Measurements from ENCODE around the gene MOCS3. TPM values are rescaled to one million over a fixed set of nuclear protein-coding genes. Genes with fewer than 3 reads are reported as not detected.

The MOCS3 gene
- total RNA-seq, 6 donors from 2014 or later, result 1.6 to 5.3 (median 4.4) TPM

DNA sequence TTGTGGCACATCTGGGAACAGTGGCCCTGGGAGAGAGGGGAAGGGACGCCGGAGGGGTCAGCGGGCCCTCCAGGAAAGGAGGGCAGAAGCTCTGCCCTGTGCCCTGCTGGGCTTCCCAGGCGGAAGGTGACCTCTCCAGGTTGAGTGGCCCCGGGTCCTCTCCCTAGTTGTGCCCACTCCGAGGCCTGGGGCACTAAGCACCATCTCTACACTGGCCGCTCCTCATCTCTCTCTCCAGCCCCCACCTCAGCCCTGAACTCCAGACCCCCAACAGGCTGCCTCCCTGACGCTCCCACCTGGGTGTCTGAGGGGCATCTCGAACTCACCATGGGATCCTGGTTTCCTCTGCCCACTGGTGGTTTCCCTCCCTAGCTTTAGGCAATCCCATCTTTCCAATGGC lies 46.2 kb downstream of the MOCS3 start:
- no peaks in the 10 kb centered on the region for H3K27me3 ChIP-seq
- no peak for ATAC-seq (ENCODE audit: low FRiP score in 2 of 2)
- no peaks in the 10 kb centered on the region for H3K9me3 ChIP-seq
- DNase-seq, result no peak
- WGBS, 2 donors, result 89 to 91% methylated on average over 9 of the region's 9 CpGs
- H3K27ac ChIP-seq, result no peak overlapping the region
- TF ChIP-seq POLR2AphosphoS5 (IDR thresholded peaks at IDR 0.05) (no peak), POLR2A (IDR thresholded peaks at IDR 0.05) (no peak), EP300 (IDR thresholded peaks at IDR 0.05) (no peak)
- TF ChIP-seq, protein P1, sequence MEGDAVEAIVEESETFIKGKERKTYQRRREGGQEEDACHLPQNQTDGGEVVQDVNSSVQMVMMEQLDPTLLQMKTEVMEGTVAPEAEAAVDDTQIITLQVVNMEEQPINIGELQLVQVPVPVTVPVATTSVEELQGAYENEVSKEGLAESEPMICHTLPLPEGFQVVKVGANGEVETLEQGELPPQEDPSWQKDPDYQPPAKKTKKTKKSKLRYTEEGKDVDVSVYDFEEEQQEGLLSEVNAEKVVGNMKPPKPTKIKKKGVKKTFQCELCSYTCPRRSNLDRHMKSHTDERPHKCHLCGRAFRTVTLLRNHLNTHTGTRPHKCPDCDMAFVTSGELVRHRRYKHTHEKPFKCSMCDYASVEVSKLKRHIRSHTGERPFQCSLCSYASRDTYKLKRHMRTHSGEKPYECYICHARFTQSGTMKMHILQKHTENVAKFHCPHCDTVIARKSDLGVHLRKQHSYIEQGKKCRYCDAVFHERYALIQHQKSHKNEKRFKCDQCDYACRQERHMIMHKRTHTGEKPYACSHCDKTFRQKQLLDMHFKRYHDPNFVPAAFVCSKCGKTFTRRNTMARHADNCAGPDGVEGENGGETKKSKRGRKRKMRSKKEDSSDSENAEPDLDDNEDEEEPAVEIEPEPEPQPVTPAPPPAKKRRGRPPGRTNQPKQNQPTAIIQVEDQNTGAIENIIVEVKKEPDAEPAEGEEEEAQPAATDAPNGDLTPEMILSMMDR (IDR thresholded peaks at IDR 0.05), result no peak
- no peak overlapping the region for H3K4me3 ChIP-seq
- H3K4me1 ChIP-seq, result no peaks in the 10 kb centered on the region
- H3K36me3 ChIP-seq, result no peaks in the 10 kb centered on the region

DNA sequence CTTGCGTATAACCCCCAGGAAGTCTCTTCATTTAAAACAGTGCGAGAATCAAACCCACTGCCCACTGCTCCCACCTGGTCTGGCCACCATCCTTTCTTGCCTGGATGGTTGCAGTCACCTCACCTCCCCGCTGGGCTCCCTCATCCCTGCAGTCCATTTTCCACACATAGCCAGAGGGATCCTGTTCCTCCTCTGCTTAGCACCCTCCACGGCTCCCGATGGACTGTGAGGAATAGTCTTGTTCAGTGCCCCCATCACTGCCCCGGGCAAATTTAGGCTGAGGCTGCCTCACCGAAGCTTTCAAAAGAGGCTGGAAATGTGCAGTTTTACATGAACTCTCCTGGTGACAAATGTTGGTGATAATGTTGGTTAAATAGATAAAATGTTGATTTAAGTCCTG lies 46.6 kb downstream of the MOCS3 start:
- H3K27ac ChIP-seq, result no peak overlapping the region
- H3K36me3 ChIP-seq, result no peaks in the 10 kb centered on the region
- H3K4me3 ChIP-seq, result no peak overlapping the region
- TF ChIP-seq, protein P1 (IDR thresholded peaks at IDR 0.05), result no peak
- no peak for TF ChIP-seq POLR2AphosphoS5 (IDR thresholded peaks at IDR 0.05)
- no peak for TF ChIP-seq EP300 (IDR thresholded peaks at IDR 0.05)
- no peak for TF ChIP-seq POLR2A (IDR thresholded peaks at IDR 0.05)
- no peaks in the 10 kb centered on the region for H3K9me3 ChIP-seq
- H3K4me1 ChIP-seq, result no peaks in the 10 kb centered on the region
- no peak for ATAC-seq (ENCODE audit: low FRiP score in 2 of 2)
- no peaks in the 10 kb centered on the region for H3K27me3 ChIP-seq
- WGBS, 2 donors, result 90 to 93% methylated on average over 7 of the region's 7 CpGs
- DNase-seq, result no peak

DNA sequence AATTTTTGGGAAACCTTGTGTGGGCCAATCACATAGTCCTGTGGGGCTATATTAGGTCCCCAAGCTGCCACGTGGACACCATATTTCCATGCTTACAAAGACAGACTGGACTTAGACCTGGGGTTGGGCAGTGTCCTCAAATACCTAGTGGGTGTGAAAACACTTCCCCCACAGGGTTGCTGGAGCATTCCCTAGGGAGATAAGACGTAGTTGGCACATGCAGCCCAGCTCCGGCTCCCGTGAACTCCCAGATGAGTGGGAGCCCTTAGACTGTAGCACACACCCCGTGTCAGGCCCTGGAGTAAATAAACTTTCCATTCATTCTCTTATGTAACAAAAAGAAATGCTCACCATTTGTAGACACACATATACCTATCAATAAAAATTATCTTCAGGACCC lies 50.1 kb downstream of the MOCS3 start:
- H3K9me3 ChIP-seq, result no peaks in the 10 kb centered on the region
- H3K27me3 ChIP-seq, result no peaks in the 10 kb centered on the region
- no peak overlapping the region for H3K4me3 ChIP-seq
- no peak for ATAC-seq (ENCODE audit: low FRiP score in 2 of 2)
- WGBS, 2 donors, result 75 to 95% methylated on average over 5 of the region's 5 CpGs
- no peaks in the 10 kb centered on the region for H3K36me3 ChIP-seq
- TF ChIP-seq EP300 (IDR thresholded peaks at IDR 0.05) (no peak), POLR2AphosphoS5 (IDR thresholded peaks at IDR 0.05) (no peak), POLR2A (IDR thresholded peaks at IDR 0.05) (no peak)
- TF ChIP-seq, protein P1 (IDR thresholded peaks at IDR 0.05), result no peak
- no peaks in the 10 kb centered on the region for H3K4me1 ChIP-seq
- no peak overlapping the region for H3K27ac ChIP-seq
- DNase-seq, result no peak

DNA sequence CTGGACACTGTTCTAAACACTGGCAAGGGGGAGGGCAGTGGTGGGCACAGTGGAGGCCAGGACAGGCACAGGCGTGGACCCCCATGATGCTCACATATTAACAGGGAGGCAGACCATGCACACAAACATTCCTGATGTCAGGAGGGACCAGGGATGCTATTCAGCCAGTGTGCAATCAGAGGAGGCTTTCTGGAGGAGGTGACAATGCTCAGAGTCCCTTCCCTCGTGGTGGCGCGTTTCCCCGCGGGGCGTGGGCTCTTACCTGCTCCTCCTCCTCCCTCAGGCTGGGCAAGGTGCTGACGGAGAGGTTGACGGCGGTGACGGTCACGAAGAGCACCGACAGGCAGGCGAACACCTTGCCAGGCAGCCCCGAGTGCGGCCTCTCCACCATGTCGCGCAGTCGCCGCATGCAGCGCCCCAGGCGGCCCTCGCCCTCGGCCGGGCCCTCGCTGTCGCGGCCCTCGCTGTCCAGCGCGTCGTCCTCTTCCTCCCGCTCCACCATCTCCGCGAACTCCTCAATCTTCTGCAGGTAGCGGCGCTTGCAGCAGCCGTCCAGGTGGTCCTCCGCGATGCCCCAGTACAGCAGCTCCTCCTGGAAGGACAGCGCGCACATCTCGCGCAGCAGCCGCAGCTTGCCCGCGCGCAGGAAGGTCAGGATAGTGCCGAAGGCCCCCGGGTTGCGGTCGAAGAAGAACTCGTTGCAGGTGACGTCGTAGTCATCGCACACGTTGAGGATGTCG lies 50.9 kb downstream of the MOCS3 start:
- TF ChIP-seq POLR2AphosphoS5 (IDR thresholded peaks at IDR 0.05) (no peak), POLR2A (IDR thresholded peaks at IDR 0.05) (no peak), EP300 (IDR thresholded peaks at IDR 0.05) (no peak)
- TF ChIP-seq, protein P1 (IDR thresholded peaks at IDR 0.05), result no peak
- H3K4me1 ChIP-seq, result no peaks in the 10 kb centered on the region
- H3K4me3 ChIP-seq, result no peak overlapping the region
- DNase-seq, result peak in 1 of 2 donors; percentile 73
- no peak overlapping the region for H3K27ac ChIP-seq
- WGBS, 2 donors, result 85 to 89% methylated on average over 49 to 58 of the region's 58 CpGs
- no peaks in the 10 kb centered on the region for H3K27me3 ChIP-seq
- H3K9me3 ChIP-seq, result no peaks in the 10 kb centered on the region
- no peak for ATAC-seq (ENCODE audit: low FRiP score in 2 of 2)
- H3K36me3 ChIP-seq, result no peaks in the 10 kb centered on the region

DNA sequence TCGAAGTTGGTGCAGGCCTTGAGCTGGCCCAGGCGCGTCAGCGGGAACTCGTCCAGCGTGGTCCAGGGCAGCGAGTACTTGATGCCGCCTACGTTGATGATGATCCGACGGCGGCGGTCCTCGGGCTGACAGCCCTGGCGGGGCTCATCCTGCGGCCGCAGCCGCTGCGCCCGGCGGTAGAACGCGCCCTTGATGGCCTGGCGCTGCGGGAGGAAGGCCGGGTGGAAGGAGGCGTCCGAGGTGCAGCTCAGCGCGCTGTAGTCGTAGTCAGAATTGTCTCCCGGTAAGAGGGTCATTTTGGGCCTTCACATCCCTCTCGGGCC lies 51.4 kb downstream of the MOCS3 start:
- peak in 1 of 2 donors; percentile 81 for DNase-seq
- no peak for TF ChIP-seq POLR2A (IDR thresholded peaks at IDR 0.05)
- no peak for TF ChIP-seq POLR2AphosphoS5 (IDR thresholded peaks at IDR 0.05)
- TF ChIP-seq EP300 (IDR thresholded peaks at IDR 0.05), result no peak
- TF ChIP-seq, protein P1 (IDR thresholded peaks at IDR 0.05), result no peak
- H3K36me3 ChIP-seq, result no peaks in the 10 kb centered on the region
- H3K4me1 ChIP-seq, result no peaks in the 10 kb centered on the region
- H3K27ac ChIP-seq, result no peak overlapping the region
- 85 to 87% methylated on average over 32 to 33 of the region's 33 CpGs for WGBS, 2 donors
- H3K9me3 ChIP-seq, result no peaks in the 10 kb centered on the region
- ATAC-seq (ENCODE audit: low FRiP score in 2 of 2), result peak in 1 of 2 donors; percentile 18
- H3K27me3 ChIP-seq, result no peaks in the 10 kb centered on the region
- H3K4me3 ChIP-seq, result no peak overlapping the region
